Kidney glomerular epithelial cell (primary cell): ENCODE results near the gene NBPF12.
"Not testable (repeated sequence)": the region's sequence is repeated elsewhere in the genome, so short reads cannot be mapped to it uniquely, and the experiment has no call there.

Source experiments
- DNase-seq: peaks from one replicate; lab custom pipeline; 2025; lab: John Stamatoyannopoulos, UW

NBPF12 gene, protein sequence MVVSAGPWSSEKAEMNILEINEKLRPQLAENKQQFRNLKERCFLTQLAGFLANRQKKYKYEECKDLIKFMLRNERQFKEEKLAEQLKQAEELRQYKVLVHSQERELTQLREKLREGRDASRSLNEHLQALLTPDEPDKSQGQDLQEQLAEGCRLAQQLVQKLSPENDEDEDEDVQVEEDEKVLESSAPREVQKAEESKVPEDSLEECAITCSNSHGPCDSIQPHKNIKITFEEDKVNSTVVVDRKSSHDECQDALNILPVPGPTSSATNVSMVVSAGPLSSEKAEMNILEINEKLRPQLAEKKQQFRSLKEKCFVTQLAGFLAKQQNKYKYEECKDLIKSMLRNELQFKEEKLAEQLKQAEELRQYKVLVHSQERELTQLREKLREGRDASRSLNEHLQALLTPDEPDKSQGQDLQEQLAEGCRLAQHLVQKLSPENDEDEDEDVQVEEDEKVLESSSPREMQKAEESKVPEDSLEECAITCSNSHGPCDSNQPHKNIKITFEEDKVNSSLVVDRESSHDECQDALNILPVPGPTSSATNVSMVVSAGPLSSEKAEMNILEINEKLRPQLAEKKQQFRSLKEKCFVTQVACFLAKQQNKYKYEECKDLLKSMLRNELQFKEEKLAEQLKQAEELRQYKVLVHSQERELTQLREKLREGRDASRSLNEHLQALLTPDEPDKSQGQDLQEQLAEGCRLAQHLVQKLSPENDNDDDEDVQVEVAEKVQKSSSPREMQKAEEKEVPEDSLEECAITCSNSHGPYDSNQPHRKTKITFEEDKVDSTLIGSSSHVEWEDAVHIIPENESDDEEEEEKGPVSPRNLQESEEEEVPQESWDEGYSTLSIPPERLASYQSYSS (N-terminal part only)

DNA sequence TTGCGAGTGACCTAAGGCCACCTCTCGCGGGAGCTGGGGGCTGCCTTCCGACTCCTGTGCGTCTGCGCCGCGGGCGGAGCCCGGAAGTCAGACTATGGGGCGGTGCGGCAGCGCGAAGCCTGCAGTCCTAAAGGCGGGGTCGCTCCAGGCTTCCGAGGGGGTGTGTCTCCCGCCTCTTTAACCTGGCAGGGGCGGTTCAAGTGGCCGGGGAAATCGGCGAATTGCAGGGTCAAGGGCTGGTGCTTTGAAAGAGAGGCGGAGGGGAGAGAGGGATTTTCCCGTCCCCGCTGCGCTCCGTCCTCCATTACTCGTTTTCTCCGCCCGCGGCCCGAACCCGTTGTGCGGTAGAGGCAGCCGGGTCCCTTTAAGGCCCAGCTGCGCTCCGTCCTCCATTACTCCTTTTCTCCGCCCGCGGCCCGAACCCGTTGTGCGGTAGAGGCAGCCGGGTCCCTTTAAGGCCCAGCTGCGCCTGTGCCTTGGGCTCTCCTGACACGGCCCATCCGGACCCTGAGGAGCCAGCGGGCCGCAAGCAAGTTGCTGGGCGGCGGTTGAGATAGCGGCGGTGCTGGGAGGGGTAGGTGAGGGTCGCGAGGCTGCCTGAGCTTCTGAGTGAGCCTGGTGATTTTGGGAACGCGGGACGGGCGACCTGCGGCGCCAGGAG, at the start of gene NBPF12:
TSS of gene NBPF12 (plus strand) at position 83 of the 661 bp plus-strand sequence. CDS start 21,820 bp downstream, outside the sequence.
- DNase-seq, result peak; percentile 67

DNA sequence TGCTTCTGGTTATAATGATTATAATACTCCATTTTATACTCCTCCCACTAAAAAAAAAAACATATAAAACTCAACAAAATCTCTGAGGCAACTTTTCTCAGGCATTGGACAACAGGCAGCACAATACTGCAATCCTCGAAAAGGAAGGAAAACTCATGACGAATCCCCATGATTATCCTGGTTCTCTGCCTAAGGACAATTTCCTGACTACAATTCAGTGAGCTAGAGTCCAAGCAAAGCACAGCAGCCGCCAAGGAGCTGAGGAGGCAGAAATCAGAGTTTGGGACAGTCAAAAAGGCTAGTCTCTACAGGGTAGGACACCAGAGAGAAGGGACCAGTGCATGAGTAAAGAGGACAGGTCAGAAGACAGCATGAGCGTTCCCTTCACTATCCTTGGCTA, 46.8 kb upstream of the NBPF12 start:
- DNase-seq, result not testable (repeated sequence)

DNA sequence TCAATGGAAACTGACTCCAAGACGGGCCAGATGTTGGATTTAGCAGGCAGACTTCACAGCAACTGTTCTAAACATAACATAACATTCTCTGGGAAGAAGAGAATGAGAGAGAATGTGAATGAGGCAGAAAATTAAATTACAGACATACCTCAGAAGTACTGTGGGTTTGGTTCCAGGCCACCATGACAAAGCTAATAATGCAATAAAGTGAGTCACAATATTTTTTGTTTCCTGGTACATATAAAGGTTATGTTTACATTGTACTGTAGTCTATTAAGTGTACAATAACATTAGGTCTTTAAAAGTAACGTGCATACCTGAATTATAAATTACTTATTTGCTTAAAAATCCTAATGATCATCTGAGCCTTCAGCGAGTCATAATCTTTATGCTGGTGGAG, 45.8 kb upstream of the NBPF12 start:
- DNase-seq, result not testable (repeated sequence)

DNA sequence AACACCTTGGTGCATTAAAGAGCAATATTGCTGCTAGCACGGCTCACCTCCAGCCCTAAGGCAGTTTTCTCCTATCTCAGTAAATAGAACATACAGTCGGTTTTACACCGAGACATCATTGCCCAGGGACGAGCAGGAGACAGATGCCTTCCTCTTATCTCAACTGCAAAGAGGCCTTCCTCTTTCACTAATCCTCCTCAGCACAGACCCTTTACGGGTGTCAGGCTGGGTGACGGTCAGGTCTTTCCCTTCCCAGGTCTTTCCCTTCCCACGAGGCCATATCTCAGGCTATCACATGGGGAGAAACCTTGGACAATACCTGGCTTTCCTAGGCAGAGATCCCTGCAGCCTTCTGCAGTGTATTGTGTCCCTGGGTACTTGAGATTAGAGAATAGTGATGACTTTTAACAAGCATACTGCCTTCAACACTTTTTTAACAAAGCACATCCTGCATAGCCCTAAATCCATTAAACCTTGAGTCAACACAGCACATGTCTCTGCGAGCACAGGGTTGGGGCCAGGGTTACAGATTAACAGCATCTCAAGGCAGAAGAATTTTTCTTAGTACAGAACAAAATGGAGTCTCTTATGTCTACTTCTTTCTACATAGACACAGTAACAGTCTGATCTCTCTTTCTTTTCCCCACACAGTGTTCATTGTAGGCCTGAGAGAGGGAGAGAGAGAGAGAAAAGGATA, 30.4 kb upstream of the NBPF12 start:
- DNase-seq, result not testable (repeated sequence)

DNA sequence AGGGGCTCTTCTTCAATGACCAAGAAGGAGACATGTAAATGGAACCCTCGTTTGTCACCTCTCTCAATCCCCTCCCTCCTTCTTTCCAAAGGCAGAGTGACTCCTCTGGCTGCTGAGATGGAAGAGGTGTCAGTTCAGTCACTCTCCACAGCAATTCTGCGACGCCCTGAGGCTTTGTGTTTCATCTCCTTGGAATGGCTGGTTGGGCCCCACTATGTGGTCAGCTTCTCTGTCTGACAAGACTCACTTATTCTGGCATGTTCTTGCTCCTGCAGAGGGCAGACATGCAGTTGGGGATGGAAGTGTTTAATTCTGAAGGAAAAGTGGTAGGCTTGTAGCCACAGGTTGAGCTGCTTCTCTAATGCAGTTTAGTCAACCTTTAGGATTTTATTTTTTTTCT, 25.1 kb upstream of the NBPF12 start:
- not testable (repeated sequence) for DNase-seq

DNA sequence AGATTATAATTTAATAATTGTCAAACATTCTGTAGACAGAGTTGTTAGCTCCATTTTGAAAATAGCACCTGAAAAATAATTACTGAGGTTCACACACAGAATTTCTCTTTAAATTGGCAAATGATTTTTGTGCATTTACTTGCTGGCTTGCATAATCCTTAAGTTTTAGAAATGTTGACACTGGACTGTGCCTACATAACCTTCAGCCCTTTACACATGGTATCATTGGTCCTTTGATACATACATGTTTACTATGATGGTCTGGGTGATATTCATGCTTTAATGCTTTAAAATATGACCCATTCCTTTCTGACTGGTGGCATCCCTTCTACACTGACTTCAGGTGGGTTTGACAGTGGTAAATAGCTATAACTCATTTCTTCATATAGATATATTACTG, 17.3 kb upstream of the NBPF12 start:
- not testable (repeated sequence) for DNase-seq

DNA sequence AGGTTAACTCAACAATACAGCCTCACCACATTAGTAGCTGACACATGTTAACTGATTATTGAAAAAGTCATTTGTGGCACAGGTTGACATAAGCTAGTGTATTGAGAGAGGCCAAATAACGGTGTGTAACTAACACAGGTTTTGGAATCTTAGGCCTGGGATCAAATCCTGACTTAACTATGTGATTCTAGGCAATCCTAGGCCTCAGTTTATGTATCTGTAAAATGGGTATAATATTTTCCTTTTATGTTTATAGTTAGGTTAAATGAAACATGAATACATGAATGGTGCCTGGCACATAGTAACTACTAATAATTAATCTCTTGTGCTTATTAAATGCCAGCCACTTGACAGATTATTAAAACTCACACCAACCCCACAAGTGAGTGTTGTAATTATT, 15.5 kb upstream of the NBPF12 start:
- DNase-seq, result not testable (repeated sequence)

DNA sequence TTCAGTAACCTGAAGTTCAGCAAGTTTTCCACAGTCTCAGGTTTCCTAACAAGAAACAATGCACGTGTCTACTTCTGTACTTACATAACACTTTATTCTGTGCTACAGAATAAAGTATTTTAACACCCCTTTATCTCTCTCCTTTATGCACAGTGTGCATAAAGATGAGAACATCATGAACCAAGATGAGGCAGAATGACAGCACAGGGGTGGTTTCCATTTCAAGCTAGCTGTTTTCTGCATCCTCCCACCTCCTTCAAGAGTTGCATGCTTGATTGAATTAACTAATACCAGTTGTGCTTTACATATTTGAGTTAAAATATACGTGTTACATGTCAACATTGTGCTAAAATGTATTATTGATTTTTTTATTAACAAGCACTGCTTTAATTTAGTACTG, 14.0 kb upstream of the NBPF12 start:
- not testable (repeated sequence) for DNase-seq

DNA sequence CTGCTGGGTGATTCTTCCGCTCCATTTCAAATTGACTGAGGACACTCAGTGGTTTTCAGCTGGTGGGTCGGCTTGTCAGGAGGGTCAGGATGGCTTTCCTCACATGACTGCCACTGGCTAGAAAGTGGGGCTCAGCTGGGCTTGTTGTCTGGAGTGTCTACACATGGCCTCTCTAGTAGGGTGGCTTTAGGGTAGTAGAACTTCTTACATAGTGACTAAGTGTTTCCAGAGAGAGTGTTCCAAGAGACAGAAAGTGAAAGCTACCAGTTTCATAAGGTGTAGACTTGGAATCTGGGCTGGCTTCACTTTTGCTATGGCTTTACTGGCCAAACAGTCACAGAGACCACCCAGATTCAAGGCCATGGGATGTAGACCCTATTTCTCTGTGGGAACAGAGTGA, 11.7 kb upstream of the NBPF12 start:
- not testable (repeated sequence) for DNase-seq

DNA sequence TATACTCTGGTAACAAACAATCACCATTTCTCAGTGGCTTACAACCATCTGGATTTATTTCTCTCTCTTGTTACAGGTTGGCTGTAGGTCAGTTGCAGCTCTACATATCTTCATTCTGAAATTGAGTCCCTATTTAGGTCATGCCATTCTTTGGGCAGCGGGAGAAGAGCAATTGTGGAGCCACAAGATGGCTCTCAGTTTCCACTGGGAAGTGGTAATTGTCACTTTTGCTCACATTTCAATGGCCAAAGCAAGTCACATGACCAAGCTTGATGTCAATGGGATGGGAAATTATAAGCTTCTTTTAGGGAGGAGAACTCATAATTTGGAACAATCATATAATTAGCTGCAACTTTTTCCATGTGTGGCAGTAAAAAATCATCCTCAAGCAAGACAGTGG, 7.9 kb upstream of the NBPF12 start:
- not testable (repeated sequence) for DNase-seq

DNA sequence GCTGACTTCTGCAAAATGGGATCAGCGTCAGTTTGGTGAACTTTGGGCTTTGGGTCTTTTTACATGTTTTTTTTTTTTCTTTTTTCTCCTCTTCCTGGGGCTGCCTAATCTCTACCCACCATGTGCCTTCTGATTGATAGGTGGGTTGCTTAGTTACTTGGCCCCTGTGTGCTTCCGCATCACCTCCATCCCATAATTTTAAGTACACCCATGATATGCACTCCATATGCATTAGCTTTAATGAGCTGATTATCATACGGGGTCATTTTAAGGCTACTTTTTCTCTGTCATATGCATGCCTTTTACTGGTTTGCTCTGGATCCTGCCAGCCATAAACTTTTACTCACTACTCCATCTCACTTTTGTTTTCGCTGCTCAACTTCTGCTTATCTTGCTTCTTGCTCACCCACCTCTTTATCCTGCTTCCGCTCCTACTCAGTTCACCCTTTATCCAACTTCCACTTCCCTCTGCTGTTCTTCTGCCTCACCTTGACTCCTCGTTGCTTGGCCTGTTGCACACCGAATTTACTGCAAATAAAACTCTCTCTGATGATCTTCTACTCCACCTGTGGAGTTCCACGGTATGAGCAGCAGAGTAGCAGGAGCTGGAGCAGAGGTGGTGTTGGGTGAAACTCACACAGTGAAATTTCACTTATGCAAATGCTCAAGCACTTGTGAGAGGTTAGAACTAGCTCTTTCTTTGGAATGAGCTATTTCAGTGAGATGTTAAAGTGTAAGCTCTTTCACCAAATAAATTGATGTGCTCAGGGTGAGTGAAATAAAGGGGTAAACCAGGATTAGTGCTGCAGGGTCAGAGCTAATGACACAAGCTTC, 3.5 kb upstream of the NBPF12 start:
- DNase-seq, result not testable (repeated sequence)

DNA sequence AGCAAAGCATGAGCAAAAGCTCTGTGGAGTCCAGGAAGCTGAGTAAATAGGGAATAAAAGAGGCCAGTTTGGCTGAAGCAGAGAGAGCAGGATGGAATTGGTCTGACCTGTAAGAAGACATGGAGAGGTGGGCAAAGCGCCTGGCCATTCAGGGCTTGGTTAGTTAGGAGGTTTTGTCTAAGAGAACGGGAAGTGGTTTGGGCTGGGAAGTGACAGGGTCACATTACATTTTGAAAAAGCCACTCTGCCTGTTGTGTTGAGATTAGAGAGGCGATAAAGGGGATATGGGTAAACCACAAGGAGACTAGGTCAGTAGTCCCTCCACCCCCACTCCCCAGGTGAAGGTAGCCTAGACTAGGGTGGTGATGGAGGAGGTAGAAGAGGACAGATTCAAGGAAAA, 662 bp upstream of the NBPF12 start:
- not testable (repeated sequence) for DNase-seq

DNA sequence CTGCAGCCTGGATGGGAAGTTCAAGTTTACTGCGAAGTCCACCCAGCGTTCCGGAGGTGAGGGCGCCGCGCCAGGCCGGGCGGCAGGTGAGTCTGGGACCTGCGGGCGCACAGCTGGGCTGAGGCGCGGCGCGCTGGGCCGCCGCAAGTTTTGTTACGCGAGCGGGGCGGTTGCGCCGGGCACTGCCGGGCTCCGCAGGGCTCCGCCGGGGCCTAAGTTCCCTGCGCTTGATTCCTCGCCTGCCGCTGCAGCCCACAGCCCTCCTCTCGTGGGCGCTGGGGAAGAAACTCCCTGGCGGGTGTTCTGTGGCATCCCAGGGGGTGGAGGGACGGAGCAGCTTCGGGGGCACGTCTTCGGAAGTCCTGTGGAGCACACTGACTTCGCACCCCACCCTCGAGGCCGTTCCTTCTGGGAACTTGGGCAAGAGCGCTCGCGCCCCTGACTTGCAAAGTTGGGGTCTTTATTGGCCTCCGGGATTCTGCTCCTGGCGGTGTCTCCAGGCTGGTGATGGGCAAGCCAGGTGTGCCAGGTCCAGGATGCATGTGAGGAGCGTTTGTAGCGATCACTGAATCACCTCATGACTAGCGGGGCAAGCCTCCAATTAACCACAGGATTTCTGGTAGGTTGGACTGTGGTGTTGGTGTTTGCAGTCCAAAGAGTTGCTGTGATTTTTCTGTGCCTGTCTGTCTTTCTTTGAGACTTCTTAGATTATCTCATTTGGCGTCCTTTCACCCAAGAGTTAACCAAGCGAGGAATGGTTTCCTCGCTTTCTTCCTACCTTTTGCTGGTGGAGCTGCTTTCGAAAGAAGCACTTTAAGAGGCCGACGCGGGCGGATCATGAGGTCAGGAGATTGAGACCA, 1.0 kb downstream of the NBPF12 start:
- peak; percentile 26 for DNase-seq

DNA sequence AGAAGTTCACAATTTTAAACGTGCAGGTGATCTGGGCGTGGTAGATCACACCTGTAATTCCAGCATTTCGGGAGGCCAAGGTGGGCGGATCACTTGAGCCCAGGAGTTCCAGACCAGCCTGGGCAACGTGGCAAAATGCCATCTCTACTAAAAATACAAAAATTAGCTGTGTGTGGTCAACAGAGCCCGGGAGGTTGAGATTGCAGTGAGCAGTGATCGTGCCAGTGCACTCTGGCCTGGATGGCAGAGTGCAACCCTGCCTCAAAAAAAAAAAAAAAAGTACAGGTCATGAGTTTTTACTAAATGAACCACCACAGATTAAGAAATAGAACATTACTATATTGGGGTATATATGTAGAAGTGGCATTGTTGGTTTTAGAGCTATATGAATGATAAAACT, 2.2 kb downstream of the NBPF12 start:
- DNase-seq, result not testable (repeated sequence)

DNA sequence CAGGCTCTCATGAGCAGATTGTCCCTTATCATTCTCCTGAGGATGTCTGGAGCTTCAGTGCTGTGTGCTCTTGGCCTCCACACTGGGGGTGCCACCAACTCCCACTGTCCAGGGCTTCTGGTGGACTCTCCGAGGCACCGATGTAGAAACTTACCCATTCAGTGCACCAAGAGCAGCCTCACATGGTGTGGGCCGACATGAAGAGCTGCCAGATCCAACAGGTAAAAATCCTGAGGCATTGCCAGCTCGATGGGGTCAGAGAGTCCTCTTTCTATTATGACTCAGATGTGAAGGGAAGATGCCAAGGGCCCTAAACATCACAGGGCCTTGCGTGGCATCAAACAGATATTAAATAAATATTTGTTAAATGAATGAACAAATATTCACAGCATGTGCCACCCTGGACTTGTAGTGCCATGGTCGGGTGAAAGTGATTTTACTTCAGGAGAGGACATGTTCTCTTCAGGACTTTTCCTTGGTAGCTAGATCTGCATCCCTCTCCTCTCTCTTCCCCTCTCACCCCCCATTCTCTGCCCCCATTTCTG, 5.3 kb downstream of the NBPF12 start:
- not testable (repeated sequence) for DNase-seq

DNA sequence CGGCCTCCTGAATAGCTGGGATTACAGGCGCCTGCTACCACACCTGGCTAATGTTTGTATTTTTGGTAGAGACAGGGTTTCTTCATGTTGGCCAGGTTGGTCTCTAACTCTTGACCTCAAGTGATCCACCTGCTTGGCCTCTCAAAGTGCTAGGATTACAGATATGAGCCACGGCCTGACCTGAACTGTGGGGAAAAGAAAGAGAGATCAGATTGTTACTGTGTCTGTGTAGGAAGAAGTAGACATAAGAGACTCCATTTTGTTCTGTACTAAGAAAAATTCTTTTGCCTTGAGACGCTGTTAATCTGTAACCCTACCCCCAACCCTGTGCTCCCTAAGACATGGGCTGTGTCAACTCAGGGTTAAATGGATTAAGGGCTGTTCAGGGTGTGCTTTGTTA, 10.0 kb downstream of the NBPF12 start:
- DNase-seq, result not testable (repeated sequence)

DNA sequence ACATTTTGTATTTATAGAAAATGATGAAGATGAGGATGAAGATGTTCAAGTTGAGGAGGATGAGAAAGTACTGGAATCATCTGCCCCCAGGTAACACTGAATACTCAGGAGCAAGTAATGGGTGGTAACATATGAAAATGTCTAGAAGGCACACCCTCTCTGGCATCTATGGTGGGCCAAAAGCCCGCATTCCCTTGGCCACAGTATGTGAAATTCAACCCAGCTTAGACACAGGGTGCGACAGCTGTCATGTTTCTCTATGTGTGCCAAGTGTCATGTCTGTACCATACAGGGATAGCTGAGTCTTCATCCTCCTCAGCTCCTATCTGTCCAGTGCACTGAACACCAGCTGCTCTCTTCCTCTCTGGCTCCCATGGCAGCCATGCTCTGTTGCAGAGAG, 26.2 kb downstream of the NBPF12 start:
- not testable (repeated sequence) for DNase-seq

DNA sequence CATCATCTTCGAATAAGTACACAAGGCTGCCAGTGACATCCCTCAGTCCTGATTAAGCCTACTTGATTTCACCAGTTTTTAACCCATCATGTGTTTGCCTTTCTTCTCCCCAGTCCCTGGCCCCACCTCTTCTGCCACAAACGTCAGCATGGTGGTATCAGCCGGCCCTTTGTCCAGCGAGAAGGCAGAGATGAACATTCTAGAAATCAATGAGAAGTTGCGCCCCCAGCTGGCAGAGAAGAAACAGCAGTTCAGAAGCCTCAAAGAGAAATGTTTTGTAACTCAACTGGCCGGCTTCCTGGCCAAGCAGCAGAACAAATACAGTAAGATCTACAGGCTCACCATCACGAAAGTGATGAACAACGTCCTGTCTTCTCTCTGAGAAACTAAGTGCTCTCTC, 28.2 kb downstream of the NBPF12 start:
- DNase-seq, result peak; percentile 0

DNA sequence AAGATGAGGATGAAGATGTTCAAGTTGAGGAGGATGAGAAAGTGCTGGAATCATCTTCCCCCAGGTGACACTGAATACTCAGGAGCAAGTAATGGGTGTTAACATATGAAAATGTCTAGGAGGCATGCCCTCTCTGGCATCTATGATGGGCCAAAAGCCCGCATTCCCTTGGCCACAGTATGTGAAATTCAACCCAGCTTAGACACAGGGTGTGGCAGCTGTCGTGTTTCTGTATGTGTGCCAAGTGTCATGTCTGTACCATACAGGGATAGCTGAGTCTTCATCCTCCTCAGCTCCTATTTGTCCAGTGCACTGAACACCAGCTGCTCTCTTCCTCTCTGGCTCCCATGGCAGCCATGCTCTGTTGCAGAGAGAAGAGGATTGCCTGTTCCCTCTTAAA, 32.5 kb downstream of the NBPF12 start:
- DNase-seq, result not testable (repeated sequence)
